H1 (cell line): ENCODE data around the gene FNDC11. TPM values are rescaled to one million over a fixed set of nuclear protein-coding genes. Genes with fewer than 3 reads are reported as not detected.
"Not testable (repeated sequence)": the region's sequence is repeated elsewhere in the genome, so short reads cannot be mapped to it uniquely, and the experiment has no call there.

Source experiments
- CTCF ChIA-PET: fragments of 300-600 bp; sonication (Branson Sonifier 250); formaldehyde crosslinking; loops from one replicate; lab custom pipeline; 2021; ENCODE audit not compliant: partially characterized antibody; lab: Charles Lee
- POLR2A ChIA-PET: fragments of 300-600 bp; sonication (Branson Sonifier 250); formaldehyde crosslinking; loops from one replicate; lab custom pipeline; 2021; ENCODE audit warnings: inconsistent platforms; ENCODE audit not compliant: partially characterized antibody; lab: Charles Lee
- DNase-seq, 2 experiments: peaks; one replicate each; pipeline versions ENCODE4 v3.0.0 to v3.0.0-alpha.2; 2010 to 2022; ENCODE audit warnings: low spot score in 2 of 2, low read depth in 1 of 2, mixed read lengths in 1 of 2
- FAIRE-seq: peaks from 2 replicates; lab custom pipeline; 2011; peaks lifted over from hg19 to GRCh38; lab: Jason Lieb, UNC
- H2AFZ ChIP-seq: 2 replicates; pipeline ENCODE4 v1.8.1; 2012; ENCODE audit warnings: low read length, inconsistent platforms
- H2AK5ac ChIP-seq: 2 replicates; pipeline ENCODE4 v1.6.1; 2013; ENCODE audit warnings: low read depth, low read length
- H2BK120ac ChIP-seq: replicated peaks from 2 replicates; pipeline ENCODE3; 2013; ENCODE audit warnings: low read depth, low read length, inconsistent platforms
- H2BK12ac ChIP-seq: 2 replicates; pipeline ENCODE4 v1.6.1; 2013; ENCODE audit warnings: low read depth, low read length
- H2BK15ac ChIP-seq: 2 replicates; pipeline ENCODE4 v1.6.1; 2013; ENCODE audit warnings: low read length
- H2BK20ac ChIP-seq: 2 replicates; pipeline ENCODE4 v1.6.1; 2013; ENCODE audit warnings: low read length
- H2BK5ac ChIP-seq: 2 replicates; pipeline ENCODE4 v1.6.1; 2013; ENCODE audit warnings: low read depth, low read length
- H3K14ac ChIP-seq: 2 replicates; pipeline ENCODE4 v1.6.1; 2013; ENCODE audit warnings: inconsistent platforms; ENCODE audit not compliant: insufficient read length
- H3K18ac ChIP-seq: 2 replicates; pipeline ENCODE4 v1.6.1; 2013; ENCODE audit warnings: low read length; ENCODE audit errors: extremely low read depth
- H3K23ac ChIP-seq: 2 replicates; pipeline ENCODE4 v1.6.1; 2013; ENCODE audit warnings: inconsistent platforms; ENCODE audit not compliant: insufficient read length
- H3K23me2 ChIP-seq: 2 replicates; pipeline ENCODE4 v1.6.1; 2013; ENCODE audit warnings: low read depth, low read length
- H3K27ac ChIP-seq: 2 replicates; pipeline ENCODE4 v1.6.1; 2011; ENCODE audit warnings: low read depth, low read length, inconsistent platforms
- H3K27me3 ChIP-seq, 4 experiments: replicated peaks in 1 of 4; 1 replicate in 1 of 4; 2 replicates in 3 of 4; pipeline versions ENCODE4 v1.6.1 to v1.8.1; 2011 to 2013; ENCODE audit warnings: low read length in 3 of 4, mild to moderate bottlenecking in 3 of 4, inconsistent platforms in 2 of 4, mixed read lengths in 2 of 4, moderate library complexity in 1 of 4; ENCODE audit not compliant: control insufficient read depth in 3 of 4, insufficient read depth in 3 of 4; ENCODE audit errors: extremely low read depth in 1 of 4
- H3K36me3 ChIP-seq, 4 experiments: 2 replicates each; pipeline versions ENCODE4 v1.6.1 to v1.8.1; 2011 to 2013; ENCODE audit warnings: mild to moderate bottlenecking in 4 of 4, low read length in 3 of 4, moderate library complexity in 2 of 4, control low read depth in 1 of 4, inconsistent platforms in 1 of 4; ENCODE audit not compliant: insufficient read depth in 4 of 4, control insufficient read depth in 2 of 4
- H3K4ac ChIP-seq: replicated peaks from 2 replicates; pipeline ENCODE3; 2013; ENCODE audit warnings: low read length, low read depth, mixed read lengths, inconsistent platforms; ENCODE audit not compliant: insufficient read length
- H3K4me1 ChIP-seq, 4 experiments: replicated peaks in 1 of 4; 1 replicate in 1 of 4; 2 replicates in 3 of 4; pipeline versions ENCODE4 v1.6.1 to v1.8.1; 2011 to 2013; ENCODE audit warnings: low read length in 3 of 4, inconsistent platforms in 2 of 4, mixed read lengths in 1 of 4; ENCODE audit not compliant: insufficient read depth in 4 of 4, control insufficient read depth in 3 of 4
- H3K4me2 ChIP-seq, 2 experiments: 2 replicates each; pipeline versions ENCODE4 v1.6.1 to v1.8.1; 2011 to 2013; ENCODE audit warnings: low read depth in 2 of 2, low read length in 2 of 2, control low read depth in 1 of 2, inconsistent platforms in 1 of 2, mild to moderate bottlenecking in 1 of 2; ENCODE audit not compliant: insufficient read depth in 1 of 2
- H3K4me3 ChIP-seq, 4 experiments: fragments of 200-600, 300-600 bp in 1 of 4; sonication (generic), shearing (Covaris generic), sonication (Bioruptor Twin) in 1 of 4; 2 replicates each; pipeline versions ENCODE4 v1.5.1 to v1.8.1; 2011 to 2016; ENCODE audit warnings: low read length in 4 of 4, low read depth in 3 of 4, control low read depth in 2 of 4, inconsistent platforms in 2 of 4, mild to moderate bottlenecking in 2 of 4, mixed read lengths in 1 of 4, moderate library complexity in 1 of 4; ENCODE audit not compliant: insufficient read depth in 2 of 4; ENCODE audit errors: extremely low read depth in 1 of 4
- H3K56ac ChIP-seq: replicated peaks from 2 replicates; pipeline ENCODE3; 2013; ENCODE audit warnings: low read depth, mild to moderate bottlenecking, mixed read lengths, low read length, inconsistent platforms; ENCODE audit not compliant: insufficient read length
- H3K79me1 ChIP-seq: 2 replicates; pipeline ENCODE4 v1.6.1; 2013; ENCODE audit warnings: low read depth, low read length, control low read depth
- H3K79me2 ChIP-seq, 2 experiments: 2 replicates each; pipeline versions ENCODE4 v1.6.1 to v1.8.1; 2012 to 2013; ENCODE audit warnings: low read length in 2 of 2, mild to moderate bottlenecking in 2 of 2, inconsistent platforms in 1 of 2; ENCODE audit not compliant: insufficient read depth in 2 of 2, control insufficient read depth in 1 of 2
- H3K9ac ChIP-seq, 4 experiments: replicated peaks in 1 of 4; 1 replicate in 1 of 4; 2 replicates in 3 of 4; pipeline versions ENCODE4 v1.6.1 to v1.8.1; 2011 to 2013; ENCODE audit warnings: low read depth in 3 of 4, low read length in 3 of 4, control low read depth in 2 of 4, mild to moderate bottlenecking in 2 of 4, moderate library complexity in 2 of 4, inconsistent platforms in 1 of 4; ENCODE audit errors: extremely low read depth in 1 of 4
- H3K9me3 ChIP-seq, 2 experiments: 2 replicates each; pipeline versions ENCODE4 v1.6.1 to v1.8.1; 2012 to 2013; ENCODE audit warnings: mild to moderate bottlenecking in 2 of 2, moderate library complexity in 2 of 2, control low read depth in 1 of 2, inconsistent platforms in 1 of 2, low read depth in 1 of 2, low read length in 1 of 2, mixed read lengths in 1 of 2; ENCODE audit not compliant: insufficient read depth in 2 of 2
- H4K20me1 ChIP-seq, 2 experiments: replicated peaks in 1 of 2; 2 replicates each; pipeline versions ENCODE3 to v1.8.1; 2011 to 2013; ENCODE audit warnings: inconsistent platforms in 2 of 2, low read length in 2 of 2, mild to moderate bottlenecking in 1 of 2; ENCODE audit not compliant: insufficient read depth in 2 of 2, control insufficient read depth in 1 of 2
- H4K5ac ChIP-seq: 2 replicates; pipeline ENCODE4 v1.6.1; 2013; ENCODE audit warnings: low read length, low read depth, mixed read lengths, inconsistent platforms; ENCODE audit not compliant: insufficient read length
- H4K8ac ChIP-seq: 2 replicates; pipeline ENCODE4 v1.8.0; 2013; ENCODE audit warnings: mild to moderate bottlenecking, moderate library complexity, low read length, inconsistent platforms; ENCODE audit not compliant: insufficient read depth; ENCODE audit errors: extremely low read depth
- H4K91ac ChIP-seq: replicated peaks from 2 replicates; pipeline ENCODE3; 2013; ENCODE audit warnings: low read length, mixed read lengths, inconsistent platforms; ENCODE audit not compliant: insufficient read length
- SP1 ChIP-seq: IDR thresholded peaks from 2 replicates; pipeline ENCODE4 v1.6.1; 2011; ENCODE audit warnings: low read depth, low read length
- SP4 ChIP-seq: IDR thresholded peaks from 2 replicates; pipeline ENCODE4 v1.6.1; 2012; ENCODE audit warnings: low read length, inconsistent platforms
- WGBS, 2 experiments: shearing (Covaris generic) in 1 of 2; methylation state at CpG; one replicate each; pipeline versions ENCODE4 v1.1.6 to v1.1.7; 2013 to 2015; ENCODE audit warnings: low lambda C conversion rate in 2 of 2, mixed read lengths in 2 of 2, inconsistent platforms in 1 of 2, low coverage in 1 of 2, missing lambda C conversion rate in 1 of 2; ENCODE audit not compliant: insufficient replicate concordance in 2 of 2, insufficient coverage in 1 of 2, insufficient read length in 1 of 2; ENCODE audit errors: extremely low coverage in 1 of 2, missing lambda C conversion rate in 1 of 2; 5-methylcytosine and 5-hydroxymethylcytosine counted together
- polyA plus RNA-seq, 7 experiments: library from polyadenylated mRNA; depleted of rRNA in 3 of 7; stranded (reverse) in 5 of 7; unstranded in 2 of 7; fragments of >200 nt in 5 of 7; fragments of 200-250 nt in 2 of 7; gene quantifications; 1 replicate in 5 of 7; 2 replicates in 1 of 7; 4 replicates in 1 of 7; pipeline versions ENCODE4 v1.2.1 to v1.2.3, GENCODE V29; 2011 to 2013; ENCODE audit warnings: missing spikeins in 2 of 7, mixed read lengths in 2 of 7
- total RNA-seq: library from RNA; stranded (reverse); fragmentation: NEBNext Ultra II Directional; extraction: Animal tissue kit (Norgen Biotek cat#: 25700); gene quantifications from 2 replicates; pipeline ENCODE4 v1.2.1, GENCODE V29; 2021

The FNDC11 gene
- total and polyA plus RNA-seq, 2 of the 8 experiments (the other 6 are each of a cell fraction or from before 2014, with no cell fraction given): 2.6 to 8.8 TPM

- H2AFZ ChIP-seq, H4K91ac ChIP-seq, H3K36me3 ChIP-seq, H3K4me3 ChIP-seq, H2BK12ac ChIP-seq, H3K14ac ChIP-seq, H2AK5ac ChIP-seq, H3K9me3 ChIP-seq, H3K23ac ChIP-seq, H2BK20ac ChIP-seq, H2BK5ac ChIP-seq, H3K56ac ChIP-seq, H4K20me1 ChIP-seq, H2BK120ac ChIP-seq, H3K4me2 ChIP-seq, H3K9ac ChIP-seq, H4K5ac ChIP-seq, H3K27me3 ChIP-seq, H3K23me2 ChIP-seq, H2BK15ac ChIP-seq, H3K79me2 ChIP-seq, H3K18ac ChIP-seq, H3K27ac ChIP-seq, H3K4ac ChIP-seq, H3K79me1 ChIP-seq, H3K4me1 ChIP-seq: not testable (repeated sequence)
- peak in 1 of 2 experiments; percentile 77 for DNase-seq
- FAIRE-seq: peak; percentile 52
- ChIA-PET CTCF (interaction anchor here (0.6 kb wide), 2 partner anchors 13 to 17 kb away, joined by 3 to 4 read pairs; no protein-coding TSS in a partner anchor), POLR2A (interaction anchor here (1.2 to 1.7 kb wide), 2 partner anchors 9 to 14 kb away, joined by 3 to 5 read pairs; partner anchors contain the start of gene HELZ2)
- H4K8ac ChIP-seq: 0 out of 2 replicates have a peak overlapping the region, but pooled peaks have one; percentile 25
- WGBS, 2 experiments: 92% methylated on average over 23 of the region's 31 CpGs; no CpG with 5 or more reads in 1 of the 2 experiments
- TF ChIP-seq SP4 (0 out of 2 replicates have a peak, but pooled peaks have one; percentile 47), SP1 (0 out of 2 replicates have a peak, but pooled peaks have one; percentile 5)
These were observed 5.8 kb downstream of the FNDC11 start for GRCh38 chr20:63559485-63560332.
